ENCODE measurements around the gene DUOXA2.

DNA sequence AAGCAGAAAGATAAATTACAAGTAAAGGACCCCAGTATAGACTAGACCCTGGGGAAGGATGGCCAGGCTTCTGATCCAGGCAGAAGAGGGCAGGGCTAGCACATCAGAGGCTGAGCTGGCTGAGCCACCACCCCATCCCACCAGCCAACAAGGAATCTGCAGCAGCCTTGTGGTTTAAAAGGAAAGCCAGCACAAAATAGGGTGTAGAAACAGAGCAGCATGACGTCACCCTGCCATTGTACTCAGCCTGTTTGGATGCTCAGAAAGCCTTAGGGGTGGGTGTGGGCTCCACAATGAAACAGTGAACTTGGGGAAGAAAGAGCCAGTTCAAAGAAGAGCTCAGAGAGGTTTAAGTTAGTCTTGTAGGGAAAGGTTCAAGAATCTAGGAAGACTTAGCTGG is 43.8 kb downstream of the DUOXA2 start:
- TF ChIP-seq POLR2AphosphoS5 (IDR thresholded peaks at IDR 0.05; ENCODE audit: low read depth, low read length) (no peak), SIN3A (IDR thresholded peaks at IDR 0.05; ENCODE audit: borderline replicate concordance, insufficient read depth, low read depth, low read length) (no peak), TCF7L2 (IDR thresholded peaks at IDR 0.05; ENCODE audit: low read depth, low read length) (no peak)
- TF ChIP-seq, protein P1, sequence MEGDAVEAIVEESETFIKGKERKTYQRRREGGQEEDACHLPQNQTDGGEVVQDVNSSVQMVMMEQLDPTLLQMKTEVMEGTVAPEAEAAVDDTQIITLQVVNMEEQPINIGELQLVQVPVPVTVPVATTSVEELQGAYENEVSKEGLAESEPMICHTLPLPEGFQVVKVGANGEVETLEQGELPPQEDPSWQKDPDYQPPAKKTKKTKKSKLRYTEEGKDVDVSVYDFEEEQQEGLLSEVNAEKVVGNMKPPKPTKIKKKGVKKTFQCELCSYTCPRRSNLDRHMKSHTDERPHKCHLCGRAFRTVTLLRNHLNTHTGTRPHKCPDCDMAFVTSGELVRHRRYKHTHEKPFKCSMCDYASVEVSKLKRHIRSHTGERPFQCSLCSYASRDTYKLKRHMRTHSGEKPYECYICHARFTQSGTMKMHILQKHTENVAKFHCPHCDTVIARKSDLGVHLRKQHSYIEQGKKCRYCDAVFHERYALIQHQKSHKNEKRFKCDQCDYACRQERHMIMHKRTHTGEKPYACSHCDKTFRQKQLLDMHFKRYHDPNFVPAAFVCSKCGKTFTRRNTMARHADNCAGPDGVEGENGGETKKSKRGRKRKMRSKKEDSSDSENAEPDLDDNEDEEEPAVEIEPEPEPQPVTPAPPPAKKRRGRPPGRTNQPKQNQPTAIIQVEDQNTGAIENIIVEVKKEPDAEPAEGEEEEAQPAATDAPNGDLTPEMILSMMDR (IDR thresholded peaks at IDR 0.05): no peak
- TF ChIP-seq, protein P2, sequence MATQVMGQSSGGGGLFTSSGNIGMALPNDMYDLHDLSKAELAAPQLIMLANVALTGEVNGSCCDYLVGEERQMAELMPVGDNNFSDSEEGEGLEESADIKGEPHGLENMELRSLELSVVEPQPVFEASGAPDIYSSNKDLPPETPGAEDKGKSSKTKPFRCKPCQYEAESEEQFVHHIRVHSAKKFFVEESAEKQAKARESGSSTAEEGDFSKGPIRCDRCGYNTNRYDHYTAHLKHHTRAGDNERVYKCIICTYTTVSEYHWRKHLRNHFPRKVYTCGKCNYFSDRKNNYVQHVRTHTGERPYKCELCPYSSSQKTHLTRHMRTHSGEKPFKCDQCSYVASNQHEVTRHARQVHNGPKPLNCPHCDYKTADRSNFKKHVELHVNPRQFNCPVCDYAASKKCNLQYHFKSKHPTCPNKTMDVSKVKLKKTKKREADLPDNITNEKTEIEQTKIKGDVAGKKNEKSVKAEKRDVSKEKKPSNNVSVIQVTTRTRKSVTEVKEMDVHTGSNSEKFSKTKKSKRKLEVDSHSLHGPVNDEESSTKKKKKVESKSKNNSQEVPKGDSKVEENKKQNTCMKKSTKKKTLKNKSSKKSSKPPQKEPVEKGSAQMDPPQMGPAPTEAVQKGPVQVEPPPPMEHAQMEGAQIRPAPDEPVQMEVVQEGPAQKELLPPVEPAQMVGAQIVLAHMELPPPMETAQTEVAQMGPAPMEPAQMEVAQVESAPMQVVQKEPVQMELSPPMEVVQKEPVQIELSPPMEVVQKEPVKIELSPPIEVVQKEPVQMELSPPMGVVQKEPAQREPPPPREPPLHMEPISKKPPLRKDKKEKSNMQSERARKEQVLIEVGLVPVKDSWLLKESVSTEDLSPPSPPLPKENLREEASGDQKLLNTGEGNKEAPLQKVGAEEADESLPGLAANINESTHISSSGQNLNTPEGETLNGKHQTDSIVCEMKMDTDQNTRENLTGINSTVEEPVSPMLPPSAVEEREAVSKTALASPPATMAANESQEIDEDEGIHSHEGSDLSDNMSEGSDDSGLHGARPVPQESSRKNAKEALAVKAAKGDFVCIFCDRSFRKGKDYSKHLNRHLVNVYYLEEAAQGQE (IDR thresholded peaks at IDR 0.05; ENCODE audit: insufficient read depth in 1 of 2, low read depth in 2 of 2, low read length in 1 of 2): no peak

Measured in Panc1 (cell line).